ENCODE data around the gene SDR42E1. TPM values are rescaled to one million over a fixed set of nuclear protein-coding genes. Genes with fewer than 3 reads are reported as not detected.

The SDR42E1 gene
- polyA plus RNA-seq, 4 donors = 1.6 to 13.9 (median 5.3) TPM

GRCh38 chr16:81964808-81965207, 46.5 kb downstream of the SDR42E1 start:
- Histone ChIP-seq H3K4me3 (ENCODE audit: low read depth in 1 of 3, low read length in 3 of 3) (no peak overlapping the region), H3K36me3 (ENCODE audit: control insufficient read depth in 3 of 3, insufficient read depth in 2 of 3, low read depth in 1 of 3, low read length in 3 of 3) (no peaks in the 10 kb centered on the region), H3K27me3 (ENCODE audit: control insufficient read depth in 3 of 3, insufficient read depth in 3 of 3, low read length in 3 of 3) (no peaks in the 10 kb centered on the region), H3K9me3 (ENCODE audit: control insufficient read depth in 2 of 2, insufficient read depth in 1 of 2, low read depth in 1 of 2, low read length in 1 of 2) (no peaks in the 10 kb centered on the region), H3K4me1 (ENCODE audit: control insufficient read depth in 3 of 3, insufficient read depth in 2 of 3, low read depth in 1 of 3, low read length in 2 of 3) (no peaks in the 10 kb centered on the region), H3K27ac (ENCODE audit: low read depth in 1 of 3, low read length in 2 of 3) (no peak overlapping the region)
- no peak for FAIRE-seq
- no peak for DNase-seq
- WGBS, 3 donors = 86 to 89% (median 86%) methylated on average over 6 of the region's 6 CpGs

DNA sequence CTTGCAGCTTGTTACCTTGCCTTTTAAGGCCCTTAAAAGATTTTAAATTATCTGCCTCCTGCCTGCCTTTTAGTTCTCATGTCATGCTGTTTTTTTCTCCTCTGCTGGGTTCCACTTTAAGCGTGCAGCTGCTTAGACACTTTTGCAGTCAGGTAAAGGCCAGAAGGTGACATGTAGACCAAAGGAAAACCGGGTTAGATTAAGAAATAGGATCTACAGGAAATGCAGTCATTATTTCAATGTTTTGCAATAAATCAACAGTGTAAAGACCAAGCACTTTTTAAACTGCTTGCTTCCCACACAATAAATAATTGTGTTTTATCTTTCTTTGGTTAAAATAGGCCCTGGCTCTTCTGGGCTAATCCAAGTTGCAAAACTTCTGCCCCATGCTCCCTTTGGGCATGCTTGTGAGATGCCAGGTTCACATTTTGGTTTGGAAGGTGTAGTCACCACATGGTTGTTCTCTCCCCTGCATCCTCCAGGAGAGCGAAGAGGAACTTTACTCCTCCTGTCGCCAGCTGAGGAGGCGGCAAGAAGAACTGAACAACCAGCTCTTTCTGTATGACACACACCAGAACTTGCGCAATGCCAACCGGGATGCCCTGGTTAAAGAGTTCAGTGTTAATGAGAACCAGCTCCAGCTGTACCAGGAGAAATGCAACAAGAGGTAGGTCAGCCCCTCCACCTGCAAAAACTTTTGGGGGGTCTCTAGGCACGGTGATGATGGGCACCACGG, 54.9 kb downstream of the SDR42E1 start:
- FAIRE-seq = no peak
- H3K4me3 ChIP-seq (ENCODE audit: low read depth in 1 of 3, low read length in 3 of 3) = no peak overlapping the region
- no peak overlapping the region for H3K27ac ChIP-seq (ENCODE audit: low read depth in 1 of 3, low read length in 2 of 3)
- peaks cover 2 to 9% (median 7%) of the 10 kb centered on the region in 3 donors for H3K36me3 ChIP-seq (ENCODE audit: control insufficient read depth in 3 of 3, insufficient read depth in 2 of 3, low read depth in 1 of 3, low read length in 3 of 3)
- H3K9me3 ChIP-seq (ENCODE audit: control insufficient read depth in 2 of 2, insufficient read depth in 1 of 2, low read depth in 1 of 2, low read length in 1 of 2) = no peaks in the 10 kb centered on the region
- H3K27me3 ChIP-seq (ENCODE audit: control insufficient read depth in 3 of 3, insufficient read depth in 3 of 3, low read length in 3 of 3) = no peaks in the 10 kb centered on the region
- WGBS, 3 donors = 86 to 94% (median 88%) methylated on average over 9 of the region's 9 CpGs
- no peak for DNase-seq
- no peaks in the 10 kb centered on the region for H3K4me1 ChIP-seq (ENCODE audit: control insufficient read depth in 3 of 3, insufficient read depth in 2 of 3, low read depth in 1 of 3, low read length in 2 of 3)

- no peak for FAIRE-seq
- H3K4me1 ChIP-seq (ENCODE audit: control insufficient read depth in 3 of 3, insufficient read depth in 2 of 3, low read depth in 1 of 3, low read length in 2 of 3) = no peaks in the 10 kb centered on the region
- no peak for DNase-seq
- peaks cover 0 to 4% of the 10 kb centered on the region in 2 donors for H3K9me3 ChIP-seq (ENCODE audit: control insufficient read depth in 2 of 2, insufficient read depth in 1 of 2, low read depth in 1 of 2, low read length in 1 of 2)
- H3K36me3 ChIP-seq (ENCODE audit: control insufficient read depth in 3 of 3, insufficient read depth in 2 of 3, low read depth in 1 of 3, low read length in 3 of 3) = peaks cover under 1 to 11% (median 8%) of the 10 kb centered on the region in 3 donors
- 84 to 91% (median 87%) methylated on average over 2 of the region's 2 CpGs for WGBS, 3 donors
- H3K27ac ChIP-seq (ENCODE audit: low read depth in 1 of 3, low read length in 2 of 3) = no peak overlapping the region
- no peak overlapping the region for H3K4me3 ChIP-seq (ENCODE audit: low read depth in 1 of 3, low read length in 3 of 3)
- no peaks in the 10 kb centered on the region for H3K27me3 ChIP-seq (ENCODE audit: control insufficient read depth in 3 of 3, insufficient read depth in 3 of 3, low read length in 3 of 3)
Measured at GRCh38 chr16:81951564-81951963, 59.7 kb downstream of the SDR42E1 start.

DNA sequence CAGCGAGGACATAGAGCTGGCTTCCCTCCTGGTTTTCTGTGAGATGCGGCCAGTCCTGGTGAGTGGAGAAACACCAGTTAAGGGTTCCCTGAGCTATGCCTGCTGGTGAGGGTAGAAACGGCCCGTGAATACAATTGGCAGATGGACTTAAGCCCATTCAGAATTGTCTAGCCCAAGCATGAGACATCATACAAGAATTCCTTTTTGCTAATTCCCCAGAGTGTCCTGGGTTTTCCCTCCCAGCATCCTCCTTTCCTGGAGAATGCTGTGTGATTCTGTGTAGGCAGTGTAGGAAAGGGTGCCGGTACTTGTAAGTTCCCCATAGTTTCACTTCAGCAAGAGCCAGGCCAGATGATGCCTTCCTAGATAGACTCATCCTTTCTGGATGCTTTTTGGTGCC, 65.1 kb downstream of the SDR42E1 start:
- DNase-seq (no peak), FAIRE-seq (no peak)
- Histone ChIP-seq H3K27me3 (ENCODE audit: control insufficient read depth in 3 of 3, insufficient read depth in 3 of 3, low read length in 3 of 3) (no peaks in the 10 kb centered on the region), H3K4me1 (ENCODE audit: control insufficient read depth in 3 of 3, insufficient read depth in 2 of 3, low read depth in 1 of 3, low read length in 2 of 3) (no peaks in the 10 kb centered on the region), H3K36me3 (ENCODE audit: control insufficient read depth in 3 of 3, insufficient read depth in 2 of 3, low read depth in 1 of 3, low read length in 3 of 3) (peaks cover 3 to 14% (median 8%) of the 10 kb centered on the region in 3 donors), H3K9me3 (ENCODE audit: control insufficient read depth in 2 of 2, insufficient read depth in 1 of 2, low read depth in 1 of 2, low read length in 1 of 2) (peaks cover 0 to 4% of the 10 kb centered on the region in 2 donors), H3K4me3 (ENCODE audit: low read depth in 1 of 3, low read length in 3 of 3) (no peak overlapping the region), H3K27ac (ENCODE audit: low read depth in 1 of 3, low read length in 2 of 3) (no peak overlapping the region)
- 88 to 98% (median 96%) methylated on average over 5 of the region's 5 CpGs for WGBS, 3 donors

DNA sequence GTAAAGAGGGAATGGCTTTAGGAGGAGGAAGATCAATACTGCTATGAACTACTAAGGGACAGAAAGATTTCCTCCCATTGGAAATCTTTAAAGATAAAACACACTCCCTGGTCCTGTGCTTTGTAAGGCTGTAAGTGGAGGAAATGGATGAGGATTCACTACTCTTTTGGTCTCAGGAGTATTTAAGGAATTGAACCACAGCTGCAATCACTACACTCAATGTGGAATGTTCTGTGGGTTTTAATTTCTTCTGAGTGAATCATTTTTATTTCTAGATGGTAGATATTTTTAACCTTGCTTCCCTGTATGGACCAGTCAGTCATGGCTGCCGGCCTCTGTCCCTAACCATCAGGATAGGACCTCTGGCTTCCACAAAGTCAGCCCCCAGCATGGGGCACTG, 65.6 kb downstream of the SDR42E1 start:
- Histone ChIP-seq H3K4me3 (ENCODE audit: low read depth in 1 of 3, low read length in 3 of 3) (no peak overlapping the region), H3K4me1 (ENCODE audit: control insufficient read depth in 3 of 3, insufficient read depth in 2 of 3, low read depth in 1 of 3, low read length in 2 of 3) (no peaks in the 10 kb centered on the region), H3K27me3 (ENCODE audit: control insufficient read depth in 3 of 3, insufficient read depth in 3 of 3, low read length in 3 of 3) (no peaks in the 10 kb centered on the region), H3K36me3 (ENCODE audit: control insufficient read depth in 3 of 3, insufficient read depth in 2 of 3, low read depth in 1 of 3, low read length in 3 of 3) (peaks cover 3 to 14% (median 8%) of the 10 kb centered on the region in 3 donors), H3K9me3 (ENCODE audit: control insufficient read depth in 2 of 2, insufficient read depth in 1 of 2, low read depth in 1 of 2, low read length in 1 of 2) (no peaks in the 10 kb centered on the region), H3K27ac (ENCODE audit: low read depth in 1 of 3, low read length in 2 of 3) (no peak overlapping the region)
- FAIRE-seq (no peak), DNase-seq (no peak)
- WGBS, 3 donors = 86 to 96% (median 86%) methylated on average over 1 of the region's 1 CpG

DNA sequence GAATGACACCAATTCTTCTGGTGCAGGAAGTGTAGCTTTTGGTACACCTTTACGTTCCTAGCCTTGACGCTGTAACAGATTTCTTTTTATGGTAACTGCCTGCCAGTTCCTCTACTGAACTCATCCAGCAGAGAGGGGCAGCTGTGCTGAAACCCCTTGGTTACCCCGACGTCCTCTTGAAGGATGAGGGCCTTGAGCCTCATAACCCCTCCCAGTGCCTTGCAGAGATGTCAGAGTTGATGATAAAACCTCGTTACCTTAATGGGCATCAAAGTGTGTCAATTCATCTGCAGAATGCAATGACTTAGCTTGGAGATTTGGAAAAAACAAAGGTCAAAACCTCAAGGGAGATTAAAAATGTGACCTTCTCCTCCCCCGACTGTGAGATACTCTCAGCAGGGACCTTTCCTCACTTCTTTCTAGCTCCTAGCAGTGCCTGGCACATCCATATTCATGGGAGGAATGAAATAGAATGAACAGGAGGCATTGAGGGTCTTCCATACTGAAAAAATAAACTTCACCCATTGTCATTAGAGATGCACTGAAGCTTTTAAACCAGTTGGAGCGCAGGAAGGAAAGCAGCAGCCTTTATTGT, 69.2 kb downstream of the SDR42E1 start:
- no peaks in the 10 kb centered on the region for H3K27me3 ChIP-seq (ENCODE audit: control insufficient read depth in 3 of 3, insufficient read depth in 3 of 3, low read length in 3 of 3)
- H3K9me3 ChIP-seq (ENCODE audit: control insufficient read depth in 2 of 2, insufficient read depth in 1 of 2, low read depth in 1 of 2, low read length in 1 of 2) = no peaks in the 10 kb centered on the region
- H3K4me3 ChIP-seq (ENCODE audit: low read depth in 1 of 3, low read length in 3 of 3) = no peak overlapping the region
- H3K4me1 ChIP-seq (ENCODE audit: control insufficient read depth in 3 of 3, insufficient read depth in 2 of 3, low read depth in 1 of 3, low read length in 2 of 3) = no peaks in the 10 kb centered on the region
- H3K36me3 ChIP-seq (ENCODE audit: control insufficient read depth in 3 of 3, insufficient read depth in 2 of 3, low read depth in 1 of 3, low read length in 3 of 3) = peaks cover 3 to 8% (median 7%) of the 10 kb centered on the region in 3 donors
- no peak overlapping the region for H3K27ac ChIP-seq (ENCODE audit: low read depth in 1 of 3, low read length in 2 of 3)
- DNase-seq = no peak
- 78 to 91% (median 85%) methylated on average over 7 of the region's 7 CpGs for whole genome bisulfite sequencing, 3 donors
- no peak for FAIRE-seq

DNA sequence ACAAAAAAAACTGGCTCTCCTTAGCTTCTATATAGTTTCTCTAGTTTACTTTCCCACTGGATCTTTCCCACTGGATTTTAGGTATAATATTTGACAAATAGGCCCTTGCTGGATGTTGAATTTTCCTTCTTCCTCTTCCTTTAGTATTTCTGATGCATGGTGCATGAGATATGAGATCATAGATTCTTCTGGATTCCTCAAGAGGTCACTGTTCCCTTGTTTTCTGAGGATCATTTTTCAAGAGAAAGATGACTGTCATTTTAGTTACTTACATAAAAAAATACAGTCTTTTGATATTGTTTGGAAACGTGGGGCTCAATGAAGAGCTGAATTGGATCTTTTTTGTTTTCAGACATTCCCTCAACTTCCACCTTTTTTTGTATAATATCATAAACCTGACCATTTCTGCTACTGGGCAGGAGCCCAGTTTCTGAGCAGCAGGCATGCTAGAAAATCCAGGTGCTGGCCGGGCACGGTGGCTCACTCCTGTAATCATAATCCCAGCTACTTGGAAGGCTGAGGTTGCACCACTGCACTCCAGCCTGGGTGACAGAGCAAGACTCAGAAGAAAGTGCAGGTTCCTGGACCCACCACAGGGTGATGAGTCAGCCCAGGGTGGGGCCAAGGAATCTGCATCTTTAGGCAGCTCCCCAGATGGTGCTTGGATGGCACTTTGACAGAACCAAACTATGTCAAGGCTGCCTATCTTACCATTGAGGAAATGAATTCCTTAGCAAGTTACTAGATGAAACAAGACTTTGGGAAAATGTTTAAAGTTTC, 70.3 kb downstream of the SDR42E1 start:
- FAIRE-seq (peak; percentile 49), DNase-seq (peak; percentile 55 to 60)
- Histone ChIP-seq H3K4me3 (ENCODE audit: low read depth in 1 of 3, low read length in 3 of 3) (no peak overlapping the region), H3K4me1 (ENCODE audit: control insufficient read depth in 3 of 3, insufficient read depth in 2 of 3, low read depth in 1 of 3, low read length in 2 of 3) (no peaks in the 10 kb centered on the region), H3K27ac (ENCODE audit: low read depth in 1 of 3, low read length in 2 of 3) (no peak overlapping the region), H3K36me3 (ENCODE audit: control insufficient read depth in 3 of 3, insufficient read depth in 2 of 3, low read depth in 1 of 3, low read length in 3 of 3) (peaks cover 0 to 10% (median 10%) of the 10 kb centered on the region in 3 donors), H3K9me3 (ENCODE audit: control insufficient read depth in 2 of 2, insufficient read depth in 1 of 2, low read depth in 1 of 2, low read length in 1 of 2) (no peaks in the 10 kb centered on the region), H3K27me3 (ENCODE audit: control insufficient read depth in 3 of 3, insufficient read depth in 3 of 3, low read length in 3 of 3) (no peaks in the 10 kb centered on the region)
- WGBS, 3 donors = 36 to 56% (median 50%) methylated on average over 3 of the region's 3 CpGs

DNA sequence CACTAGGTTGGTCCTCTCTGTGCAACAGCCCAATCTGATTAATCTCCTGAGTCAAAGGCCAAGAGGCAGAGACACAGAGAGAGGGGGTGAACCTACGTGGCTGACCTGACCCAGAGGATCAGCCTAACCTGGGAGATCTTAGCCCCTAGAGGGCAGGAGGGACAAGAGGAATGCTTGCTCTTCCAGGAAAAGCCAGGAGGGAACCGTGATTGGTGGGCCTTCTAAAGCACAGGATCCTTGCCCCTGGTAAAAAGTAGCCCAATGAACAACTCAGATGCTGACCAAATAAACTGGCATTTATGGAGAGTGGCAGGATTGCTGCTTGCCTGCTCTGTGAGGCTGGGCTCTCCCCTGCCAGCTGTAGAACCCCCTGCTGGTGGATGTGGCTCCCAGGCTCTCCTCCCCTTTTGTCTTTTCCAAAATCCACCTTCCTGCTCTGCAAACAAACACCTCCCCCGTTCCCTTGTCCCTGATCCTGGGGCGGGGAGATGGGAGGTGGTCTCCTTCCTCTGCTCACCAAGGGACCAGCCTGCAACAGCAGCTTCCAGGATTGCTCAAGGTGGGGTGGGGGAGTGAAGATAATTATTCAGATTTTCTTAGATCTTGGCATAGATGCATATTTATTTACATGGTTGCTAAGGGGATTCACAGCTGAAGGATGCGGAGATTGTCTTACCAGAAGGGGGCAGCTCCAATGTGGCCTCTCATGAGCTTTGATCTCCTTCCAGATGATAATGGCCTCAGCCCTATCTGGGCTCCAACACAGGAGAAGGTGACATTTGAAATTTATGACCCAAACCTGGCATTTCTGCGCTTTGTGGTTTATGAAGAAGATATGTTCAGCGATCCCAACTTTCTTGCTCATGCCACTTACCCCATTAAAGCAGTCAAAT, 71.9 kb downstream of the SDR42E1 start:
- FAIRE-seq = no peak
- H3K27ac ChIP-seq (ENCODE audit: low read depth in 1 of 3, low read length in 2 of 3) = no peak overlapping the region

More for the DNA sequence above, 71.9 kb downstream of the SDR42E1 start:
- Histone ChIP-seq H3K4me3 (ENCODE audit: low read depth in 1 of 3, low read length in 3 of 3) (no peak overlapping the region), H3K4me1 (ENCODE audit: control insufficient read depth in 3 of 3, insufficient read depth in 2 of 3, low read depth in 1 of 3, low read length in 2 of 3) (no peaks in the 10 kb centered on the region), H3K9me3 (ENCODE audit: control insufficient read depth in 2 of 2, insufficient read depth in 1 of 2, low read depth in 1 of 2, low read length in 1 of 2) (no peaks in the 10 kb centered on the region), H3K36me3 (ENCODE audit: control insufficient read depth in 3 of 3, insufficient read depth in 2 of 3, low read depth in 1 of 3, low read length in 3 of 3) (peaks cover 0 to 11% (median 8%) of the 10 kb centered on the region in 3 donors), H3K27me3 (ENCODE audit: control insufficient read depth in 3 of 3, insufficient read depth in 3 of 3, low read length in 3 of 3) (no peaks in the 10 kb centered on the region)
- peak in 1 of 2 donors; percentile 4 for DNase-seq
- 38 to 73% (median 60%) methylated on average over 7 of the region's 7 CpGs for WGBS, 3 donors
